ENCODE measurements around the gene ZGPAT. TPM values are rescaled to one million over a fixed set of nuclear protein-coding genes. Genes with fewer than 3 reads are reported as not detected.

ZGPAT gene
- total RNA-seq, 4 donors from 2014 or later, result 22.5 to 38.9 (median 28.6) TPM

DNA sequence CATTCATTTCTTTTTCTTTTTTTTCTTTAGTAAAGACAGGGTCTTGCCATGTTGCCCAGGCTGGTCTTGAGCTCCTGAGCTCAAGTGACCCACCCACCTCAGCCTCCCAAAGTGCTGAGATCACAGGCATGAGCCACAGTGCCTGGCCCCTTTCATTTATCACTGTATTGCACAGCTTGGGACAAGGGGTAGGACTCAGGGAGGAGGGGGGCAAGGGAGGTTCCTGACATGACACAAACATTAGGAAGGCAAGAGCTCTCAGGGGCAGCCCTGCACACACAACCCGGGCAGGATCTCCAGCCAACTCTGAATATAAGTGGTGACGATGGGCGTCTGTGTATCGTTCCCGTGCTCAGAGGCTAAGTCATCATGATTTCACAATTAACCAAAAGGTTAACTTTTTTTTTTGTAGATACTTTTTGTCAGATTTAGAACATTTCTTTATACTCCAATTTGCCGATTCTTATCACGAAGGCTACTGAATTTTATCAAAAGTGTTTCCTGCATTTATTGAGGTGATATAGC lies 51.6 kb downstream of the ZGPAT start:
- Histone ChIP-seq H3K36me3 (peaks cover 0 to 36% (median 2%) of the 10 kb centered on the region in 4 donors), H3K9me3 (no peaks in the 10 kb centered on the region), H3K27ac (replicated peaks in 1 of 4) (no peak overlapping the region), H3K4me3 (no peak overlapping the region), H3K4me1 (no peaks in the 10 kb centered on the region), H3K27me3 (no peaks in the 10 kb centered on the region)
- no peak for DNase-seq (ENCODE audit: extremely low spot score)
- TF ChIP-seq EP300 (IDR thresholded peaks at IDR 0.05) (no peak), POLR2A (IDR thresholded peaks at IDR 0.05; ENCODE audit: low read depth) (no peak), POLR2AphosphoS5 (IDR thresholded peaks at IDR 0.05) (no peak)
- TF ChIP-seq, protein P1, sequence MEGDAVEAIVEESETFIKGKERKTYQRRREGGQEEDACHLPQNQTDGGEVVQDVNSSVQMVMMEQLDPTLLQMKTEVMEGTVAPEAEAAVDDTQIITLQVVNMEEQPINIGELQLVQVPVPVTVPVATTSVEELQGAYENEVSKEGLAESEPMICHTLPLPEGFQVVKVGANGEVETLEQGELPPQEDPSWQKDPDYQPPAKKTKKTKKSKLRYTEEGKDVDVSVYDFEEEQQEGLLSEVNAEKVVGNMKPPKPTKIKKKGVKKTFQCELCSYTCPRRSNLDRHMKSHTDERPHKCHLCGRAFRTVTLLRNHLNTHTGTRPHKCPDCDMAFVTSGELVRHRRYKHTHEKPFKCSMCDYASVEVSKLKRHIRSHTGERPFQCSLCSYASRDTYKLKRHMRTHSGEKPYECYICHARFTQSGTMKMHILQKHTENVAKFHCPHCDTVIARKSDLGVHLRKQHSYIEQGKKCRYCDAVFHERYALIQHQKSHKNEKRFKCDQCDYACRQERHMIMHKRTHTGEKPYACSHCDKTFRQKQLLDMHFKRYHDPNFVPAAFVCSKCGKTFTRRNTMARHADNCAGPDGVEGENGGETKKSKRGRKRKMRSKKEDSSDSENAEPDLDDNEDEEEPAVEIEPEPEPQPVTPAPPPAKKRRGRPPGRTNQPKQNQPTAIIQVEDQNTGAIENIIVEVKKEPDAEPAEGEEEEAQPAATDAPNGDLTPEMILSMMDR (IDR thresholded peaks at IDR 0.05), result no peak
- 87% methylated on average over 7 of the region's 7 CpGs for WGBS
- intact Hi-C loops (cut with DNase I), result no loop called here

GRCh38 chr20:63765082-63765873 lies 57.4 kb downstream of the ZGPAT start:
- H3K9me3 ChIP-seq, result no peaks in the 10 kb centered on the region
- no peak for DNase-seq (ENCODE audit: extremely low spot score)
- H3K4me3 ChIP-seq, result no peak overlapping the region
- H3K36me3 ChIP-seq, result peaks cover 8 to 76% (median 30%) of the 10 kb centered on the region in 4 donors
- WGBS, result 81% methylated on average over 16 of the region's 16 CpGs
- no peak overlapping the region for H3K27ac ChIP-seq (replicated peaks in 1 of 4)
- H3K27me3 ChIP-seq, result no peaks in the 10 kb centered on the region
- H3K4me1 ChIP-seq, result no peaks in the 10 kb centered on the region
- no peak for TF ChIP-seq EP300 (IDR thresholded peaks at IDR 0.05)
- no peak for TF ChIP-seq POLR2A (IDR thresholded peaks at IDR 0.05; ENCODE audit: low read depth)
- no peak for TF ChIP-seq POLR2AphosphoS5 (IDR thresholded peaks at IDR 0.05)
- TF ChIP-seq, protein P1 (IDR thresholded peaks at IDR 0.05), result no peak
- intact Hi-C loops (cut with DNase I), result no loop called here

DNA sequence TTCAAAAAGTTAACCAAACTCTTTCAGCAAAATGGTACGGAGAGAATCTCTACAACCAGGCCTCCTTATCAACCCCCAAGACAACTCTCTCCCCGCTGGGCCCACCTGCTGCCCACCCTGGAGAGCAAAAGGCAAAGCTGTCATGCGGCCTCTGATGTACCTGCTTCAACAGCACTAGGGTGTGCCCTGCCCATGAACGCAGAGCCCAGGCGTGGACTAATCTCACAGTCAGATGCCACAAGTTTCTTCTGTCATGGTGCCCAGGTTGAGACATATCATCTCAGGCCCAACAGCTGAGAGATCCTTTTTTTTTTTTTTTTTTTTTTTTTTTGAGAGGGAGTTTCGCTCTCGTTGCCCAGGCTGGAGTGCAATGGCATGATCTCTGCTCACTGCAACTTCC lies 58.1 kb downstream of the ZGPAT start:
- no peak for TF ChIP-seq POLR2A (IDR thresholded peaks at IDR 0.05; ENCODE audit: low read depth)
- no peak for TF ChIP-seq EP300 (IDR thresholded peaks at IDR 0.05)
- TF ChIP-seq POLR2AphosphoS5 (IDR thresholded peaks at IDR 0.05), result no peak
- TF ChIP-seq, protein P1 (IDR thresholded peaks at IDR 0.05), result no peak

DNA sequence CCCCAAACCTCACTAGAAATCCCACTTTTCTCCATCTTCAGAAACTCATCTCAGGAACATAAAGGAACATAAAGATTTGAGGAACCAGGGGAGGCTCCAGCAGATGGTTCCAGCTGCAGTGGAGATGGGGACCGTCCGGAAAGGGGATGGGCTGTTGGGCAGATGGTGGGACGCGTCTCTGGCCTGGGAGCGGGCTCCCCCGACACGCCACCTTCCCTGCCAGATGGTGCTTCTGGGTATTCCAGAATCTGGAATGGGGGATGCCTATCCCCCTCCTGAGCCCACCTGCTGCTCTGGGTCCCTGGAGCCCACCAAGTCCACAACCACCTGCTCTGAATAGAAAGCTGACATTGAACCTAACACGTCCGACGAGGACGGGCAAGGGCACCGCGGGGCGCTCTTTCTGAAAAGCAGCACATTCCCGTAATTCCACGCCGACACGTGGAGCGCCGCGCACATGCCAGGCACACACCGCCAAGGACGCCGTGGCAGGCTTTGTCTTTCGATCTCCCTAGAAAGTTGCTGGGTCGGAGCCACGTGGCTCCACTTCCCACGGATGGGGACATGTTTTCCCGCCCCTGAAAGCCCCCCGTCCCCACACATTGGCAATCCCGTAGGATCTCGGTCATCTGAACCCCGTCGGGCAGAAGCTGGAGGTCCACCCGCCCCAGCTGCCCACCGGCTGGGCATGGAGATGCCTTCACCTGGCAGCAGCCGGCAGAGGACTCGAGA lies 59.0 kb downstream of the ZGPAT start:
- DNase-seq (ENCODE audit: extremely low spot score), result no peak
- Histone ChIP-seq H3K27ac (replicated peaks in 1 of 4) (no peak overlapping the region), H3K36me3 (peaks cover 8 to 87% (median 40%) of the 10 kb centered on the region in 4 donors), H3K9me3 (no peaks in the 10 kb centered on the region), H3K4me3 (no peak overlapping the region), H3K4me1 (no peaks in the 10 kb centered on the region), H3K27me3 (no peaks in the 10 kb centered on the region)
- TF ChIP-seq POLR2AphosphoS5 (IDR thresholded peaks at IDR 0.05), result no peak
- no peak for TF ChIP-seq POLR2A (IDR thresholded peaks at IDR 0.05; ENCODE audit: low read depth)
- TF ChIP-seq, protein P1 (IDR thresholded peaks at IDR 0.05), result no peak
- TF ChIP-seq EP300 (IDR thresholded peaks at IDR 0.05), result no peak
- intact Hi-C loops (cut with DNase I), result no loop called here
- WGBS, result 97% methylated on average over 38 of the region's 38 CpGs

More for the DNA sequence above, 58.1 kb downstream of the ZGPAT start:
- 97% methylated on average over 7 of the region's 7 CpGs for WGBS
- Histone ChIP-seq H3K27ac (replicated peaks in 1 of 4) (no peak overlapping the region), H3K27me3 (no peaks in the 10 kb centered on the region), H3K4me1 (no peaks in the 10 kb centered on the region), H3K36me3 (peaks cover 8 to 82% (median 34%) of the 10 kb centered on the region in 4 donors), H3K4me3 (no peak overlapping the region), H3K9me3 (no peaks in the 10 kb centered on the region)
- intact Hi-C loops (cut with DNase I), result no loop called here
- no peak for DNase-seq (ENCODE audit: extremely low spot score)
